NCI-H2171 treated with DMSO at 0.1 percent for 48 hours (cell line): ENCODE data around the gene SPCS2.
"Not testable (repeated sequence)": the region's sequence is repeated elsewhere in the genome, so short reads cannot be mapped to it uniquely, and the experiment has no call there.

Source experiments
- DNase-seq: peaks from one replicate; lab custom pipeline; 2025; lab: John Stamatoyannopoulos, UW

The SPCS2 gene

DNA sequence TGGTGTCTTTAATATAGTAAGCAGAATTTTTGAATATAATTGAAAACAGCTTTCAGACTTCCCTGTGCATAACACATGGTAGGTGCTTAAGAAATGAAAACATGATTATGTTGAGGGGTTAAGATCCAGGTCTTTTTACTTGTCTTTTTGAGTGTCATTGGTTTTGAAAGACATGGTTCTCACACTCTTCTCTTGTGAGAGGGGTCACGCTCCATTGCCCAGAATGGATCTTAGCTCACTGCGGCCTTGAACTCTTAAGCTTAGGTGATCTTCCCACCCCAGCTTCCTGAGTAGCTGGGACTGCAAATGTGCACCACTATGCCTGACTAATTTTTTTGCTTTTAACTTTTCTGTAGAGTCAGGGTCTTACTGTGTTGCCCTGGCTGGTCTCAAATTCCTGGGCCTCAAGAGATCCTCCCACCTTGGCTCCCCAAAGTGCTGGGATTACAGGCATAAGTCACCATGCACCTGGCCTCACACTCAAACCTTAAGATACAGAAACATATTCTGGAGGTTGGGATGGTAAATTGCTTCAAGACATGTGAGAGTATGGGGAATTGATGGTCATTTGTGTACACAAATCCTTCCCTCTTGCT is 1.4 kb downstream of the SPCS2 start:
- DNase-seq: no peak

DNA sequence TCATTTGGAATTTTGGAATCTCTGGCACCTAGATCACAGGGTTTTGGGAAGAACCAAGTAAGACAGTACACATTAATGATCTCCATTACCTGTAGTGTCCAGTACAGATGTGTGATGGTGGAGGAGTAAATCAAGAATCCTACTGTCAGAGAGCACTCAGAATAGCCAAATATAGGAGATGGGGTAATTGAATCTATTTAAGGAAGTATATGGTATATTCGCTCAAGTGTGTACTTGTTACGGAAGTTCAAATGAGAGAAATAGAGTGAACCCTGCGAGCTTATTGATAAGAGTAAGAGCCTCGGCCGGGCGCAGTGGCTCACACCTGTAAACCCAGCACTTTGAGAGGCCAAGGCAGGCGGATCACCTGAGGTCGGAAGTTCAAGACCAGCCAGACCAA is 2.2 kb downstream of the SPCS2 start:
- no peak for DNase-seq

DNA sequence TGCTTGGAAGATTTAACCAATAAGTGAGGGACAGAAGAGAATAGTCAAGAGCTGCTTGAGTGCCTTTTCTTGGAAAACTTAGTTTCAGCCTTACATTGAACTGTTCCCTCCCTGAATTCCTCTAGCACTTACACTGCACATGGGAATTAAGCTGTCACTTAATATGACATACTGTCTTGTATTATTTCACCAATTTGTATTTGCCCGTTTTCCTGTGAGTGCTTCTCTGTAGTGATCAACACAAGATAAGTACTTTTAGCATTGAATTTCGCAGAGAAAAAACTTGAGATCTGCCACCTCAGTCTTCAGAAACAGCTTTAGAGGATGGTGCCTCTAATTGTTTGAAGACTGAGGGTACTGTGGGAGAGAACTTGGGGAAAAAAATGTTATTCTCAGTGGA is 3.7 kb downstream of the SPCS2 start:
- no peak for DNase-seq

DNA sequence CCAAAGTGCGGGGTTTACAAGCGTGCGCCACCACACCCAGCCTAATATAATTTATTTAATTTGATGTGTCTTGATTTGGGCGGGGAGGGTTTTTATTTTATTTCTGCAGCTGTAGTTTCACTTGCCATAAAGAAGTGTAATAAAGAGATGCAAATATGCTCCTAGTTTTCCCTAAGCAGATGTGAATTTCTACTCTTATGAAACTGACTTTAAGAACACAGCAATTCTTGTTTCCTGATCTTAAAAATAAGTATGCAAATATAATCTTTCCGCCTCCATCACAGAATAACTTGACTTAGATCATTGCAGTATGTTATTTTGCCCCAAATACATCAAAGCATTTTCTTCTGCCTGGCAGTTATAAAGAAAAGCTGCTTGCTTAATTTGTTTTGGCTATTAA is 4.4 kb downstream of the SPCS2 start:
- no peak for DNase-seq

DNA sequence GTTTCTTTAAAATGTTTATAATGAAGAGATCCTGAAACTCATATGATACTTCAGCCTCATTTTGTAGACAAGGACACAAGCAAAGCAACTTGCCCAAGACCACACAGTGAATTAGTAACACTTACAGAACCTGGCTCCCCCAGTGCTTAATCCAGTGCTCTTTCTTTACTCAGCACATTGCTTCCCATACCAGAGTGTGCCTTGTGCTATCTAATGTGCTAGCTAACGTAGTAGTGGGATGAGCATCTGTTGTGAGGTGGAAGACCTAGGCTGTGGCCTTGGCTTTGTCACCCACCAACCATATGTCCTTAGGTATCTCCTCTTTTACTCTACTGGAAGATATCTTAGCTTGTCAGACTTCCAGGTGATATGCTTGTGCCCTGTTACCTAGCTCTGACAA is 5.1 kb downstream of the SPCS2 start:
- no peak for DNase-seq

DNA sequence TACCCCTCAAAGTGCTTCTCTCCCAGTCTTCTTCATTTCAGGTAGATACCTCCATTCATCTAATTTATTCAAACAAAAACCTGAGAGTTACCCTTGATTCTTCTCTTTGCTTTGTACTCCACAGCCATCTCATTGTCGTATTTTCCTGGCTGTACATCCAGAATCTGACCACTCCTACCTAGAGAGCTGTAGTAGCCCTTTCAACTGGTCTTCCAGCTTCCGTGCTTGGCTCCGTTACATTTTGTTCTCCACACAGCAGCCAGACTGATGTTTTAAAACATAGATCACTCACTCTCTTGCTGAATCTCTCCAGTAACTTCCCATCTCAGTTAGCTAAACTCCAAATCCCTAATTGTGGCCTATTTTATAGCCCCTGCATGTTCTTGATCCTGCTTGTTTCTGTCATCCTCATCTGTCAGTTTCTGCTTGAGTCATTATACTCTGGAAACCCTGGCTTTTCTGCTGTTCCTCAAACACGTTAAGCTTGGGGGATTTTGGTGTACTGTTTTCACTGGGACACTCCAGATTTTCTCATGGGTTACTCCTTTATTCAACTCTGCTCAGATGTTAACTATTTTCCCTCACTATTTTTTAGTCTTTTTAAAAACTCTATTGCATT is 7.4 kb downstream of the SPCS2 start:
- no peak for DNase-seq

DNA sequence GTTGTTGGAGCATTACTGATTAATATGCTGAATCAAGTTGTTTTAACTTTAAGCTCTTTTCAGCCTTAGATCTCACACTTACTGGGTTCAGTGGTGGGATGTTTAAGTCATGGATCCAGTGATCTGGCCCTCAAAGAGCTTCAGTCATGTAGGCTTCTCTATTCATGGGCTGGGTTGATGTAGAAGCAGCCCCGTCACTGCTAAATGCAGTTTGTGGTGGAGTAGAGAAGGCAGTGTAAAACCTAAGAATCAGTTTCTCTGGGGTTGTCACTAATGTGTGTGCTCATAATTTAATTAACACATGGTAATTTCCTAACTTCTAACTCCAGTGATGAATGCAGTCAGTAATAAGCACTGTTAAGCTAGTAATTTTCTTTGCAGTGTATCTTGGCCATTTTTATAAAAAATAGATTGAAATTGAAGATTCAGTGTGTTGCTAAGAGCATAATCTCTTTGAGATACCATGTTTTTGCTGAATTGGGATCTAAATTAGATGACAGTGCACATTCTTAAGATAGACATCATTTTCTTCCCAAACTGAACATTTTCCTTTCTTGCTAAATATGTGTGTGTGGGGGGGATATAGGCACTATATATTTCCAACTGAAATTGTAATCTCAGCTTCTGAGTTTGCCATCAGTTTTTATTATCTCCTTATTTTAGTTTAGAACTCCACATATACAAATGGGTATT is 9.0 kb downstream of the SPCS2 start:
- no peak for DNase-seq

DNA sequence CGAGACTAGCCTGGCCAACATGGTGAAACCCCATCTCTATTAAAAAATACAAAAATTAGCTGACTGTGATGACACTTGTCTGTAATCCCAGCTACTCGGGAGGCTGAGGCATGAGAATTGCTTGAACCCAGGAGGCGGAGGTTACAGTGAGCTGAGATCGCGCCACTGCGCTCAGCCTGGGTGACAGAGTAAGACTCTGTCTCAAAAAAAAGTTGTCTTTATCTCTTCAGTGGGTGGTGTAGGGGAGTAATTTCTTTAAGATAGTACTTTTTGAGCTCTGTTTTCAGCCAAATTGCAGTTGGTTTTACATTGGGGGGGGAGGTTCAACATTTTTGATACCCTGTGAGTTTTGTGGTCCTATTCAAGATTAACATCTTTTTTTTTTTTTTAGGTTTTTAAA is 11.1 kb downstream of the SPCS2 start:
- not testable (repeated sequence) for DNase-seq

DNA sequence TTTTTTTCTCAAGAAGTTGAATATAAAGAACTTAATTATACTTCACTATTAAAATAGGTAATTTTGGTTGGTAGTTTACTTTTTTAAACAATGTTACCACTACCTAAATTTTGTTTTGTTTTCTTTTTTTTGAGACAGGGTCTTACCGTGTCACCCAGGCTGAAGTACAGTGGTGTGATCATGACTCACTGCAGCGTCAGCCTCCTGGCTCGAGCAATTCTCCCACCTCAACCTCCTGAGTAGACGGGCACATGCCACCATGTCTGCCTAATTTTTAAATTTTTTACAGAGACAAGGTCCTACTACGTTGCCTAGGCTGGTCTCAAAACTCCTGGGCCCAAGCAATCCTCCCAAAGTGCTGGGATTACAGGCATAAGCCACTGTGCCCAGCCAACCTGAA is 17.6 kb downstream of the SPCS2 start:
- no peak for DNase-seq

DNA sequence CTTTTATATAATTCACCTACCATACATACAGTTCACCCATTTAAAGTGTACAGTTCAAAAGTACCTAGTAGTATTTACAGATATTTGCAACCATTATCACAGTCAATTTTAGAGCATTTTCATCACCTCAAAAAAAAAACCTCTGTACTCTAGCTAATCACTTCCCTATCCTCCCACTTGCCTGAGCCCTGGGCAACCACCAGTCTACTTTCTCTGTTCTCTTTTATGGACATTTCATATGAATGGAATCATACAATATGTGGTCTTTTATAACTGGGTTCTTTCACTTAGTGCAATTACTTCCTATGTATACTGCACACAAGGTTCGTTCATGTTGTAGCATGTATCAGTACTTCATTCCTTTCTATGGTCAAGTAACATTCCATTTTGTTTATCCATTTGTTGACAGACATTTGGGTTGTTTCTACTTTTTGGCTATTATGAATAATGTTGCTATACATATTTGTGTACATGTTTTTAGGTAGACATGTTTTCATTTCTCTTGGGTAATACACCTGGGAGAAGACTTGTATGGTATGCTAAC is 21.9 kb downstream of the SPCS2 start:
- DNase-seq: no peak

DNA sequence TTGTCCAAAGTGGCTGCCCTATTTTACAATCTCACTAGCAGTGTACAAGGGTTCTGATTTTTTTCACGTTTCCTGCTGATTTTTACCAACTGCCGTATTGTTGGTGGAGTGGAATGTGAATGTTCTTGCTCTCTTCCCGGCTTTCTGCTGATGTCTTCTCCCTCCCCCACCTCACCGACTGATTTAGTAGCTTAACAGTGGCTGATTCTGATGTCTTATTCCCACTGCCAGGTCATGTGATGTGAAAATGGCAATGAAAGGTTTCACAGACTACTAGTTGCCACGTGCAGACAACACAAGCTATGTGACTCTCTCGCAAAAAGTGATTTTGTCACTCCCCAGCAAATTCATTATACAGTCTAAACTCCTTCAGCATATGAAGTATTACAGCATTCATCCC is 22.4 kb downstream of the SPCS2 start:
- DNase-seq: no peak

DNA sequence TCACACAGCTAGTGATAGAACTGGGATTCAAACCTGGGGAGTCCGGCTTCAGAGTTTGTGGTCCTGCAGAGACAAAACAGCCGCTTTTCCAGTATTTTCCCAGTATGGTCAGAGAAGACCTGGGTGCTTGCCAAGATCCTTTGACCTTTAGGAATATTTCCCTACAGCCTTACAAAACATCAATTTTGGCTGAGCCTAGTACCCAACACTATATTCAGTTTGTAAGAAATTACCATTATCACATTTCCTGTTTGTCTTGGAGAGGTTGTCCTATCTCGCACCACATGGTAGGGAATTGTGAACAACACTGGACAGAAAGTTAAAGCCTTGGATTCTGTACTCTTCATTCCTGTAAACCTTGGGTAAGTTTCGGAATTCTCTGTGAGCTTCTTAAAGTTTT is 29.0 kb downstream of the SPCS2 start:
- no peak for DNase-seq

DNA sequence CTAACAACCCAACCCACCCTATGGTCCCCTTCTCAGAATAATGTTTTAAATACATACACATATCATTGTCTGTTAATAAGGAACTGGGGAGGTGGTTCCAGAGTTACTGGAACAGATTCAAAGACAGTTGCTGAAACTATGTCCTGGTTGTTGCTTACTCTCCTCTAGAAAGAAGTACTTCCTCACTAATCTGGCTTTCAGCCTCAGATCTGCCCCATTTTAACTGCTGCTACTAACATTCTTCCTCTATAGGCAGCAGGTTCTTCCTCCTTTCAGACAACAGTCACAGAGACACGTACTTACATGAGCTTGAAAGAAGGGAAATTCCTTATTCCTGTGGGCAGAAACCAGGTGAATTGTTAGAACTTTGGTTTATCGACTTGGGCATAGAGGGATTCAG is 31.6 kb downstream of the SPCS2 start:
- no peak for DNase-seq

DNA sequence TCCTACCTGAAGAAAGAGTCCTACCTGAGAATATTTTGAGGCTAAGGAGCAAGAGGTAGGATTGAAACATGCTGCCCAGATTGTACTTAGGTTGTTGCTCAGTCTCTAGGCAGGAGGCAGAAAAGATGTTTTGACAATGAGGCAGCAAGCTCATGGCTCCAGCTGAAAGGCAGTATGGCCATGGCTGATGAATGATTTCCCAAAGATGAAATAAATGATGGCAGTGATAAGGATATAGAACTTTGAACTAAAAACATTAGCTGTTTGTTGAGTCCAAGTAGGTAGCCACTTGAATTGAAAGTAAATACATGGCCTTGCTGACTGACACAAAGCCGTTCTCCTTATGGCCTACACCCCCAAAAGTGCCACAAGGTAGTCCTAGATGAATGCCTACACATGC is 32.8 kb downstream of the SPCS2 start:
- no peak for DNase-seq

DNA sequence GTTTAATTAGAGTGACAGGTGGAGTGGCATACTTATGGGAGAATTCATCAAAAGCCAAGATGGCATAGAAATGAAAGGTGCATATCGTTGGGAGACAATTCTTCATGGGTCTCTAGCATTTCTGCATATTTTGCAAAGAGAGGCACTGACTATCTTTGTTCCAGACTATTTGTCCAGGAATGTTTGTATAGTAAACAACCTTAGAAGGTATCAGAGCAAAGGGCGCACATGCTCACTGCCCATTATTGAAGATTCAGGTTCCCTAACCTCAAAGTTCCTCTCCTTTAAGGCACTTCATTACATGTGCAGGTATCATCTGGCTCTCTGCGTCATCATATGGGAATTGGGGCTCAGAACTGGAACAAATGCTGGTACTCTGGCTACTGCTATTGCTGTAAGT is 35.0 kb downstream of the SPCS2 start:
- DNase-seq: no peak

DNA sequence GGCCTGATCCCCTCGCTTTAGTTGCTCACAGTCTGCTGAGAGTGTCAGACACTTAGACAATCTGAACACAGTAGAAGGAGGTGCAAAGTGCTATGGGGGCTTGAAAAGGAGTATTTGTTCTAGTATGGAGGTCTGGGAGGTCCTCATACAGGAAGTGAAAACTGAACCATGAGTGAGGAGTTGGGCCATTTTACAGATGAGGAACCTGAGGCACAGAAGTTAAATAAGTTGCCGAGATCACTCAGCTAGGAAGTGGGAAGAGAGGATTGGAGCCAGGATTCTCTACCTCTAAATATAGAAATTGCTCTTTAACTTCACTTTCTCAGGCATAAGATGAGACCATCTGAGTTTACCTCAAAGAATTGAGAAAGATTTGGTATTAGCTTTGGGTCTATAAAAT is 35.7 kb downstream of the SPCS2 start:
- no peak for DNase-seq

DNA sequence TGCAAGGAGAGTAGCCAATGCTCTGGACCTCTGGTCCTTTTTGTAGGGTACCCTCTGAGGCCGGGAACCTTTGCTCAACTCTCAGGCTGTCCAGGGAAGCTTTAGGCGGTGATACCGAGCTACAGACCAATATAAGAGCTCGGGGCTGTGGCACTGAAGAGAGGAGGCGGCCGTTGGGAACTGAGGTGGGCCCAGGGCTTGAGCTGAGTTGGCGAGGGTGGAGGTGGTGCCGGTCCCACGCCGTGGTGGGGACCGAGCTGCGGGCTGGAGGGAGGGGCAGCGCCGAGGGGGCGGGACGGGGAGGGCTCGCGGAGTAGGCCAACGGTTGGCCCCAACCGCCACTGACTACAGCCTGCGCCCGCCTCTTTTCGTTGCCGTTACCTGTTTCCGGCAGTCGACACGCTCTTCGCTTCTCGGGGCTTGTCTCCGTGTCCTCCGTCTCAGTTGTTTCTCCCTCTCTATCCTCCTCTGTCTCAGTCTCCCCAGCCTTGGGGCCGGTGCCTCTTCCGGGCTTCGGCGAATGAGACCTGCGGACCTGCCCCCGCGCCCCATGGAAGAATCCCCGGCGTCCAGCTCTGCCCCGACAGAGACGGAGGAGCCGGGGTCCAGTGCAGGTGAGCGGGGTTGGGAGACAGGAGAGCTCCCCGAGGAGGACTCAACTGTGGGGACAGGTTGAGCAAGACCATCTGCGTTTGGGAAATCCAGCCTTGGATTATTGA is 39.6 kb downstream of the SPCS2 start, which contains the start of gene NEU3:
TSS of gene NEU3 (plus strand) at position 393 of the 719 bp plus-strand sequence. CDS start at position 521, 128 bp downstream.
- DNase-seq: peak; percentile 68

DNA sequence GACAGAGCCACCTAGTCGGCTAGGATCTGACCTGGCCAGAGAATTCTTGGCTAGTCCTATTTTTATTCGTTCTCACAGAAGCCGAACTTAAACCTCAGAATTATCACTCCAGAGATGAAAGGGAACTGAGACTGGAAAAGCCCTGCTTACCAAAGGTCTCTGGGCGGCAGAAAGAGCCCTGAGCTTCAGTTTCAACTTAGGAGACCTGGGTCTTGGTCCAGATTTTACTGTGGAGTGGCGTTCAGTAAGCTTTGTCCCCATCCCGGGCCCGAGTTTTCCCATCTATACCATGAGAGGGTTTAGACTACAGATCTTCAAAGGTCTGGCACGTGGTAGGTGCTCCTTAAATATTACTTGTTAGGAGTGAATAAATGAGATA is 40.2 kb downstream of the SPCS2 start:
- no peak for DNase-seq

DNA sequence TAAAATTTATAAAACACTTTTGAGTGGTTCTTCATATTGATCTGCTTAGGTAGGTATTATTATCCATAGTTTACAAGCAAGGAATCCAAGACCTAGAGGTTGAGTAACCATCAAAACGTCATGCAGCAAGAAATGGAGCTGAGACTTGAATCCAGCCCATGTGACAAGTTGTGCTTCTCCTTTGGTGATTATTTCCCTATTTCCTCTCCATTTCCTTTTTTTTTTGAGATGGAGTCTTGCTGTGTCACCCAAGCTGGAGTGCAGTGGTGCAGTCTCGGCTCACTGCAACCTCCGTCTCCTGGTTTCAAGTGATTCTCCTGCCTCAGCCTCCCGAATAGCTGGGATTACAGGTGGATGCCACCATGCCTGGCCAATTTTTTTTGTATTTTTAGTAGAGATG is 41.1 kb downstream of the SPCS2 start:
- not testable (repeated sequence) for DNase-seq

DNA sequence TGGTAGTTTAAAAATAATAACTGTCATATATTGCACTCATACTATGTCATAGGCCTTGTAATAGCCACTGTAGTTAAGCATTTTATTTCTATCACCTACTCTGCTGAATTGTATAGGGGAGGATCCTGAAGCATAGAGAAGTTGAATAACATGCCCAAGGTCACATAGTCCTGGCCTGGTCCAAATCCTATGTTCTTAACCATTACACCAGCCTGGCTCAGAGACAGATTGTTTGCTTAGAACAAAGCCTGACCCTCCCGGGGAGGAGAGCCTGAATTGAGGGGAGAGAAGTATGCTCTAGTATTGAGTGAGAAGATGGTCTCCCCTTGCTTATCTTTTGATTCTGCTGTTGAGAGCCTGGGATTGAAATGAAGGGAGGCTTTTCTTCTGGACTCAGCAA is 41.9 kb downstream of the SPCS2 start:
- no peak for DNase-seq

DNA sequence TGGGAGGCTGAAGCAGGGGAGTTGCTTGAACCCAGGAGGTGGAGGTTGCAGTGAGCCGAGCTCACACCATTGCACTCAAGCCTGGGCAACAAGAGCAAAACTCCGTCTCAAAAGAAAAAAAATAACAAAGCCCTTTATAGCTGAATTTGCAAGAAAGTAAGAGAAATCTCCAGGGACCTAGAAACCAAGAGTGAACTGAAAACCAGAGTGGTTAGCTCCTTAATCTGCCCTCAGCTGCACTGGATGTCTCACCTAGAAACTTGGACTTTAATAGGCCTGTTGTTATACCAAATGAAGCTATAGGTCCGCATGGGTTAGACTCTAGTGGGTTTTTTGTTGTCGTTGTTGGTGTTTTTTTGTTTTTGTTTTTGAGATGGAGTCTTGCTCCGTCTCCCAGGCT is 43.8 kb downstream of the SPCS2 start:
- no peak for DNase-seq

DNA sequence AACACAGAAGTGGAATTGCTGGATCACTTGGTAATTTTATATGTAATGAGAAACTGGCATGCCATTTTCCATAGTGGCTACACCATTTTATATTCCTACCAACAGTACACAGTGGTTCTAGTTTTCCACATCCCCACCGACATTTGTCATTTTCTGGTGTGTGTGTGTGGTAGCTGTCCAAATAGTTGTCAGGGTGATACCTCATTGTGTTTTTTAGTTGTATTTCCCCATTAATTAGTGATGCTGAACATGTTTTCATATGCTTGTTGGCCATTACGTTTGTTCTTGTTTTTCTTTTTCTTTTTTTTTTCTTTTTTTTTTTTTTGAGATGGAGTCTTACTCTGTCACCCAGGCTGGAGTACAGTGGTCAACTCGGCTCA is 51.9 kb downstream of the SPCS2 start:
- no peak for DNase-seq

DNA sequence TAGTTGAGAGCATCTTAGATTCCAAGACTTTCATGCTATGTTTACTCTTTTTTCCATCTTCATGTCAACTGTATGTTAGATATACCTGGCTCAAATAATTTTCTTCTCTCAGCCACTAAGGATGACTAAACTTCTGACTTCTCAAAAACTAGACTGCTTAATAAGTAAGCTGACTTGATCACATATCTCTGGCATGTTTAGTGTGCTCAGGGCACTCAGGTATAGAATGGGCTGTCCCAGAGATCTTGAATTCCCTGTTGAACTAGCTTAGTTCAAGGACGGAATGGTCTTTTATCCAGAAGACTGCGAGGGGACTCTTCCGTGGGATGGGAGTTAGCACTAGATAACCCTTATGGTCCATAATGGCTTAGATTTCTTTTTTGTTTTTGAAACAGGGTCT is 52.6 kb downstream of the SPCS2 start:
- no peak for DNase-seq
